B cell (primary cell): ENCODE measurements around the gene OFD1.

Experiments used
- EZH2 ChIP-seq: IDR thresholded peaks from 2 replicates; pipeline ENCODE4 v1.6.1; 2012; ENCODE audit warnings: borderline replicate concordance, low read depth, mild to moderate bottlenecking, moderate library complexity, low read length; ENCODE audit not compliant: insufficient read depth, poor library complexity, severe bottlenecking
- TF ChIP-seq, protein P1 (sequence below): fragments of 200-600 bp; IDR thresholded peaks from one replicate; pipeline ENCODE4 v1.8.0; 2022; ENCODE audit warnings: antibody characterized with exemption, mild to moderate bottlenecking

DNA sequence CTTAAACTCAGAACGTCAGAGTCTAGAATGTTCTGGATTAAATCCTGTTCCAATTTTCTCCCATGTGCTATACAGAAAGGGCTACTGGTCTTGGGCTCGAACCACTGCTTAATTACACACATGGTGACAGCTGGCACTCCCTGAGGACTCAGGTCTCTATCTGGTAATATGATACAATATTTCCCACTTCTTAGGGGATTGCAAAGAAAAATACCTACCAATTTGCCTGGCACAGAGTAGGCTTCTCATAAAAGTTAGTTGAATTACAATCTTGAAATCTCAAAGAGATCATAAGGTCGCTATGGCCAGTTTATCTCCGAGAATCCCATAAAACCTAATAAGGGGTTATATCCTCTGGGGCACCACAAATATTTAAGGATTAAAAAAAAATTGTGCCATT is 73.7 kb downstream of the OFD1 start:
- TF ChIP-seq, protein P1, sequence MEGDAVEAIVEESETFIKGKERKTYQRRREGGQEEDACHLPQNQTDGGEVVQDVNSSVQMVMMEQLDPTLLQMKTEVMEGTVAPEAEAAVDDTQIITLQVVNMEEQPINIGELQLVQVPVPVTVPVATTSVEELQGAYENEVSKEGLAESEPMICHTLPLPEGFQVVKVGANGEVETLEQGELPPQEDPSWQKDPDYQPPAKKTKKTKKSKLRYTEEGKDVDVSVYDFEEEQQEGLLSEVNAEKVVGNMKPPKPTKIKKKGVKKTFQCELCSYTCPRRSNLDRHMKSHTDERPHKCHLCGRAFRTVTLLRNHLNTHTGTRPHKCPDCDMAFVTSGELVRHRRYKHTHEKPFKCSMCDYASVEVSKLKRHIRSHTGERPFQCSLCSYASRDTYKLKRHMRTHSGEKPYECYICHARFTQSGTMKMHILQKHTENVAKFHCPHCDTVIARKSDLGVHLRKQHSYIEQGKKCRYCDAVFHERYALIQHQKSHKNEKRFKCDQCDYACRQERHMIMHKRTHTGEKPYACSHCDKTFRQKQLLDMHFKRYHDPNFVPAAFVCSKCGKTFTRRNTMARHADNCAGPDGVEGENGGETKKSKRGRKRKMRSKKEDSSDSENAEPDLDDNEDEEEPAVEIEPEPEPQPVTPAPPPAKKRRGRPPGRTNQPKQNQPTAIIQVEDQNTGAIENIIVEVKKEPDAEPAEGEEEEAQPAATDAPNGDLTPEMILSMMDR: no peak
- TF ChIP-seq EZH2: no peak
